ENCODE results near the gene MAST4. TPM values are rescaled to one million over a fixed set of nuclear protein-coding genes. Genes with fewer than 3 reads are reported as not detected.

MAST4 gene
- polyA plus RNA-seq, 2 of the 4 experiments (the other 2 are of a cell fraction): 1.2 to 5.8 TPM

- TF ChIP-seq EP300 (IDR thresholded peaks at IDR 0.05) (no peak), FOSB (CRISPR knock-in tag; IDR thresholded peaks at IDR 0.05) (no peak), ZNF302 (CRISPR knock-in tag; IDR thresholded peaks at IDR 0.05) (no peak), HMGXB4 (CRISPR knock-in tag; IDR thresholded peaks at IDR 0.05; ENCODE audit: borderline replicate concordance) (no peak), MYC (IDR thresholded peaks at IDR 0.05; ENCODE audit: borderline replicate concordance, low read length) (no peak), PHF8 (IDR thresholded peaks at IDR 0.05; ENCODE audit: borderline replicate concordance, low read depth) (no peak)
These were observed 409.7 kb downstream of the MAST4 start (continued) for GRCh38 chr5:67005737-67006499.

- CTCF ChIA-PET: no interaction called here
- no peak for ATAC-seq
- Histone ChIP-seq H3K27ac (no peak overlapping the region), H3K4me2 (no peak overlapping the region; the same call in 2 of the 3 replicates), H3K4me1 (peaks cover 20% of the 10 kb centered on the region), H3K4me3 (no peak overlapping the region), H3K9me3 (no peaks in the 10 kb centered on the region)
- no peak for FAIRE-seq
- TF ChIP-seq MYC (IDR thresholded peaks at IDR 0.05; ENCODE audit: borderline replicate concordance, low read length): no peak
- no peak for TF ChIP-seq PBX3 (IDR thresholded peaks at IDR 0.05)
- TF ChIP-seq CBX8 (IDR thresholded peaks at IDR 0.05): no peak
- TF ChIP-seq KDM5A (IDR thresholded peaks at IDR 0.05): no peak
- TF ChIP-seq ZNF302 (CRISPR knock-in tag; IDR thresholded peaks at IDR 0.05): no peak
- TF ChIP-seq JUN (IDR thresholded peaks at IDR 0.05): no peak
- TF ChIP-seq PHF8 (IDR thresholded peaks at IDR 0.05; ENCODE audit: borderline replicate concordance, low read depth): no peak
- TF ChIP-seq MAX (IDR thresholded peaks at IDR 0.05): no peak
- no peak for TF ChIP-seq FOSB (CRISPR knock-in tag; IDR thresholded peaks at IDR 0.05)
- no peak for TF ChIP-seq MAZ (IDR thresholded peaks at IDR 0.05; ENCODE audit: borderline replicate concordance, low read depth, low read length)
- no peak for TF ChIP-seq REST (IDR thresholded peaks at IDR 0.05)
- TF ChIP-seq EHF (CRISPR knock-in tag; IDR thresholded peaks at IDR 0.05): no peak
- no peak for TF ChIP-seq CEBPB (IDR thresholded peaks at IDR 0.05)
- no peak for TF ChIP-seq NFE2L2 (conservative IDR thresholded peaks at IDR 0.05; ENCODE audit: low read length)
- TF ChIP-seq HOXA7 (CRISPR knock-in tag; IDR thresholded peaks at IDR 0.05): no peak
- TF ChIP-seq TFCP2L1 (CRISPR knock-in tag; IDR thresholded peaks at IDR 0.05): no peak
- TF ChIP-seq TP53 (CRISPR knock-in tag; IDR thresholded peaks at IDR 0.05): no peak
- WGBS (ENCODE audit: missing lambda C conversion rate): 82% methylated on average over 3 of the region's 3 CpGs
- DNase-seq (ENCODE audit: low read depth in 1 of 2, low spot score in 1 of 2): no peak
- POLR2A ChIA-PET: no interaction called here
These were observed 410.3 kb downstream of the MAST4 start for GRCh38 chr5:67006500-67006848.

Data from A549 (cell line).